Astrocyte of the spinal cord (primary cell): ENCODE results near the gene PSME3IP1.

ENCODE experiments used
- DNase-seq: peaks from one replicate; pipeline ENCODE4 v3.0.0; 2011; ENCODE audit warnings: low read depth, low spot score
- H3K4me3 ChIP-seq: 2 replicates; pipeline ENCODE4 v1.5.1; 2011; ENCODE audit warnings: low read depth, mild to moderate bottlenecking, low read length, moderate library complexity
- CTCF ChIP-seq: IDR thresholded peaks from 2 replicates; pipeline ENCODE4 v1.5.1; 2012; ENCODE audit warnings: low read depth, mild to moderate bottlenecking, low read length, inconsistent platforms
- in situ Hi-C: cut with HindIII; loops from 2 replicates; pipeline ENCODE4 v1.10.0; 2017; ENCODE audit warnings: low sequenced_read_pairs

PSME3IP1 gene

GRCh38 chr16:57229079-57229478 lies 43.2 kb upstream of the PSME3IP1 start:
- in situ Hi-C loops, result no loop called here
- no peak for TF ChIP-seq CTCF
- DNase-seq, result no peak
- H3K4me3 ChIP-seq, result no peak overlapping the region

- no peak for TF ChIP-seq CTCF
- H3K4me3 ChIP-seq, result no peak overlapping the region
- DNase-seq, result no peak
- in situ Hi-C loops, result no loop called here
Measured at GRCh38 chr16:57226701-57227621, 41.1 kb upstream of the PSME3IP1 start.

- in situ Hi-C loops, result no loop called here
- TF ChIP-seq CTCF, result no peak
- H3K4me3 ChIP-seq, result no peak overlapping the region
- DNase-seq, result no peak
Measured at GRCh38 chr16:57225978-57226377, 40.1 kb upstream of the PSME3IP1 start.

- no peak for TF ChIP-seq CTCF
- DNase-seq, result no peak
Measured at GRCh38 chr16:57224651-57225335, 39.0 kb upstream of the PSME3IP1 start.

GRCh38 chr16:57223057-57223456 lies 37.2 kb upstream of the PSME3IP1 start:
- DNase-seq, result no peak
- TF ChIP-seq CTCF, result no peak
- no peak overlapping the region for H3K4me3 ChIP-seq
- in situ Hi-C loops, result no loop called here

More at GRCh38 chr16:57224651-57225335, 39.0 kb upstream of the PSME3IP1 start:
- in situ Hi-C loops, result no loop called here
- H3K4me3 ChIP-seq, result no peak overlapping the region

- H3K4me3 ChIP-seq, result no peak overlapping the region
- DNase-seq, result no peak
- in situ Hi-C loops, result no loop called here
- no peak for TF ChIP-seq CTCF
Measured at GRCh38 chr16:57216968-57217367, 31.1 kb upstream of the PSME3IP1 start.
